GM23248 (cell line): ENCODE data around the gene TRAF5. TPM values are rescaled to one million over a fixed set of nuclear protein-coding genes. Genes with fewer than 3 reads are reported as not detected.
"Not testable (repeated sequence)": the region's sequence is repeated elsewhere in the genome, so short reads cannot be mapped to it uniquely, and the experiment has no call there.

Experiments used
- DNase-seq: peaks from one replicate; pipeline ENCODE4 v3.0.0-alpha.2; 2015
- H2AFZ ChIP-seq: fragments of 200-600 bp; sonication (generic); 2 replicates; pipeline ENCODE4 v1.6.1; 2016; ENCODE audit warnings: antibody characterized with exemption
- H3F3A ChIP-seq: fragments of 200-600 bp; sonication (generic); 2 replicates; pipeline ENCODE4 v1.6.1; 2016; ENCODE audit warnings: mild to moderate bottlenecking, antibody characterized with exemption, mixed run types; ENCODE audit not compliant: insufficient read depth
- H3K27ac ChIP-seq: fragments of 200-600 bp; sonication (generic); 2 replicates; pipeline ENCODE4 v1.5.1; 2016; ENCODE audit warnings: mild to moderate bottlenecking
- H3K27me3 ChIP-seq: fragments of 200-600 bp; sonication (generic); replicated peaks from 2 replicates; pipeline ENCODE4 v1.6.1; 2016; ENCODE audit warnings: mild to moderate bottlenecking; ENCODE audit not compliant: insufficient read depth
- H3K36me3 ChIP-seq: fragments of 200-600 bp; sonication (generic); 2 replicates; pipeline ENCODE4 v1.6.1; 2016; ENCODE audit warnings: low read depth, mild to moderate bottlenecking
- H3K4me1 ChIP-seq: fragments of 200-600 bp; sonication (generic); 2 replicates; pipeline ENCODE4 v1.6.1; 2016; ENCODE audit warnings: mild to moderate bottlenecking; ENCODE audit not compliant: insufficient read depth
- H3K4me2 ChIP-seq: fragments of 200-600 bp; sonication (generic); one replicate; pipeline ENCODE4 v1.6.1; 2016; ENCODE audit warnings: mild to moderate bottlenecking; ENCODE audit not compliant: unreplicated experiment
- H3K4me3 ChIP-seq: fragments of 200-600 bp; sonication (generic); 2 replicates; pipeline ENCODE4 v1.5.1; 2016; ENCODE audit warnings: mild to moderate bottlenecking
- H3K79me2 ChIP-seq: fragments of 200-600 bp; sonication (generic); 2 replicates; pipeline ENCODE4 v1.6.1; 2016; ENCODE audit warnings: mild to moderate bottlenecking; ENCODE audit not compliant: insufficient read depth
- H3K9ac ChIP-seq: fragments of 200-600 bp; sonication (generic); 2 replicates; pipeline ENCODE4 v1.6.1; 2016; ENCODE audit warnings: mild to moderate bottlenecking
- H3K9me2 ChIP-seq: fragments of 200-600 bp; sonication (generic); 2 replicates; pipeline ENCODE4 v1.6.1; 2016; ENCODE audit warnings: mixed run types, mild to moderate bottlenecking, moderate library complexity; ENCODE audit not compliant: insufficient read depth
- H3K9me3 ChIP-seq: fragments of 200-600 bp; sonication (generic); one replicate; pipeline ENCODE4 v1.6.1; 2017; ENCODE audit warnings: low read depth
- H4K20me1 ChIP-seq: fragments of 200-600 bp; sonication (generic); 2 replicates; pipeline ENCODE4 v1.6.0; 2016; ENCODE audit not compliant: insufficient read depth
- EZH2 ChIP-seq: fragments of 200-600 bp; sonication (generic); IDR thresholded peaks from 2 replicates; pipeline ENCODE4 v1.6.1; 2018; ENCODE audit warnings: antibody characterized with exemption, mild to moderate bottlenecking; ENCODE audit not compliant: insufficient read depth, poor library complexity, severe bottlenecking
- EZH2phosphoT487 ChIP-seq: fragments of 200-600 bp; sonication (generic); IDR thresholded peaks from 2 replicates; pipeline ENCODE4 v1.6.1; 2018; ENCODE audit warnings: antibody characterized with exemption, moderate library complexity, mild to moderate bottlenecking, low read depth; ENCODE audit not compliant: insufficient read depth
- WGBS, 2 experiments: methylation state at CpG; one replicate each; pipeline ENCODE4 v1.1.6; 2015 to 2017; ENCODE audit warnings: low lambda C conversion rate in 2 of 2, low coverage in 1 of 2; ENCODE audit errors: missing lambda C conversion rate in 2 of 2; 5-methylcytosine and 5-hydroxymethylcytosine counted together
- in situ Hi-C: fragments of 300-500 bp; cut with MboI; formaldehyde crosslinking; loops from 2 replicates; pipeline ENCODE4 v1.15.0; 2020
- polyA plus RNA-seq: library from polyadenylated mRNA; unstranded; fragments of >200 nt; fragmentation: Nextera tagmentation; extraction: Ambion mirVana; gene quantifications from 2 replicates; pipeline ENCODE4 v1.2.1, GENCODE V29; 2016
- total RNA-seq: library from RNA; depleted of rRNA; stranded (reverse); fragments of >200 nt; shearing (Covaris generic); gene quantifications from 2 replicates; pipeline ENCODE4 v1.2.3, GENCODE V29; 2014

The TRAF5 gene
- total and polyA plus RNA-seq, 2 experiments from 2014 or later = 5.7 to 7.7 TPM

- H3K27me3 ChIP-seq = no peaks in the 10 kb centered on the region
- H3K4me3 ChIP-seq = no peak overlapping the region
- no peak overlapping the region for H2AFZ ChIP-seq
- H3F3A ChIP-seq = peaks cover 9% of the 10 kb centered on the region
- no peaks in the 10 kb centered on the region for H3K79me2 ChIP-seq
- in situ Hi-C loops = no loop called here
- no peaks in the 10 kb centered on the region for H3K4me1 ChIP-seq
- no peaks in the 10 kb centered on the region for H3K9me2 ChIP-seq
- no peak overlapping the region for H3K9ac ChIP-seq
- H4K20me1 ChIP-seq = no peaks in the 10 kb centered on the region
- H3K4me2 ChIP-seq = no peak overlapping the region
- H3K9me3 ChIP-seq = no peaks in the 10 kb centered on the region
- DNase-seq = no peak
- 91 to 93% methylated on average over 3 of the region's 3 CpGs for WGBS, 2 experiments
- TF ChIP-seq EZH2phosphoT487 = no peak
- no peak for TF ChIP-seq EZH2
- no peak overlapping the region for H3K27ac ChIP-seq
- no peaks in the 10 kb centered on the region for H3K36me3 ChIP-seq
These were observed 85.0 kb downstream of the TRAF5 start for GRCh38 chr1:211411639-211412038.

GRCh38 chr1:211415700-211416099, 89.1 kb downstream of the TRAF5 start:
- Histone ChIP-seq H3K9ac (peak overlapping the region; percentile 80), H3K9me3 (no peaks in the 10 kb centered on the region), H3F3A (peaks cover 22% of the 10 kb centered on the region), H3K27me3 (no peaks in the 10 kb centered on the region), H4K20me1 (no peaks in the 10 kb centered on the region), H2AFZ (peak overlapping the region; percentile 73), H3K79me2 (no peaks in the 10 kb centered on the region), H3K36me3 (no peaks in the 10 kb centered on the region), H3K27ac (peak overlapping the region; percentile 81), H3K4me1 (peaks cover 12% of the 10 kb centered on the region), H3K9me2 (no peaks in the 10 kb centered on the region), H3K4me3 (peak overlapping the region; percentile 60), H3K4me2 (peak overlapping the region; percentile 63)
- DNase-seq = no peak
- TF ChIP-seq EZH2 = no peak
- in situ Hi-C loops = no loop called here
- 97 to 98% methylated on average over 2 of the region's 2 CpGs for WGBS, 2 experiments

GRCh38 chr1:211416246-211416627, 89.6 kb downstream of the TRAF5 start:
- H3K4me1 ChIP-seq = peaks cover 17% of the 10 kb centered on the region
- H3K9me3 ChIP-seq, H3K79me2 ChIP-seq, H3K9me2 ChIP-seq, in situ Hi-C loops, H4K20me1 ChIP-seq, H3K36me3 ChIP-seq, H3K27me3 ChIP-seq: not testable (repeated sequence)
- H3K9ac ChIP-seq = peak overlapping the region; percentile 80
- DNase-seq = peak; percentile 53
- peak overlapping the region; percentile 60 for H3K4me3 ChIP-seq
- peaks cover 26% of the 10 kb centered on the region for H3F3A ChIP-seq
- H3K27ac ChIP-seq = peak overlapping the region; percentile 81
- H3K4me2 ChIP-seq = peak overlapping the region; percentile 63
- peak overlapping the region; percentile 73 for H2AFZ ChIP-seq
- WGBS, 2 experiments = 2 to 3% methylated on average over 20 to 31 of the region's 43 CpGs

GRCh38 chr1:211416628-211417323, 90.1 kb downstream of the TRAF5 start:
- H3K9me3 ChIP-seq, H4K20me1 ChIP-seq, H3K9me2 ChIP-seq, in situ Hi-C loops, H3K79me2 ChIP-seq, H3K27me3 ChIP-seq, H3K36me3 ChIP-seq: not testable (repeated sequence)
- Histone ChIP-seq H3K4me2 (peak overlapping the region; percentile 63), H3K4me1 (peaks cover 20% of the 10 kb centered on the region), H3K4me3 (peak overlapping the region; percentile 60), H3K9ac (peak overlapping the region; percentile 80), H3F3A (peaks cover 26% of the 10 kb centered on the region), H3K27ac (peak overlapping the region; percentile 81), H2AFZ (peak overlapping the region; percentile 67)
- DNase-seq = peak; percentile 85
- 3 to 4% methylated on average over 11 to 42 of the region's 46 CpGs for WGBS, 2 experiments

- H2AFZ ChIP-seq = no peak overlapping the region
- peak overlapping the region; percentile 24 for H3K27ac ChIP-seq
- peaks cover 20% of the 10 kb centered on the region for H3K4me1 ChIP-seq
- peaks cover 24% of the 10 kb centered on the region for H3F3A ChIP-seq
- TF ChIP-seq EZH2 = no peak
- TF ChIP-seq EZH2phosphoT487 = no peak
- no peak overlapping the region for H3K4me3 ChIP-seq
- H3K9me3 ChIP-seq = no peaks in the 10 kb centered on the region
- no peaks in the 10 kb centered on the region for H4K20me1 ChIP-seq
- no peaks in the 10 kb centered on the region for H3K9me2 ChIP-seq
- peak; percentile 55 for DNase-seq
- H3K79me2 ChIP-seq = no peaks in the 10 kb centered on the region
- no peaks in the 10 kb centered on the region for H3K27me3 ChIP-seq
- in situ Hi-C loops = no loop called here
- no peaks in the 10 kb centered on the region for H3K36me3 ChIP-seq
- 76 to 78% methylated on average over 2 of the region's 2 CpGs for WGBS, 2 experiments
- peak overlapping the region; percentile 8; the same call in 1 of the 2 replicates for H3K9ac ChIP-seq
- peak overlapping the region; percentile 15 for H3K4me2 ChIP-seq
These were observed 93.8 kb downstream of the TRAF5 start for GRCh38 chr1:211420389-211420788.
